ENCODE measurements around the gene TEX14. TPM values are rescaled to one million over a fixed set of nuclear protein-coding genes. Genes with fewer than 3 reads are reported as not detected.

The TEX14 gene
- polyA plus RNA-seq, 1 donor from 2014 or later: not detected

GRCh38 chr17:58580671-58581070 is 111.2 kb downstream of the TEX14 start:
- no peaks in the 10 kb centered on the region for H3K36me3 Mint-ChIP-seq
- peaks cover 0 to 2% (median 1%) of the 10 kb centered on the region in 3 donors for H3K4me1 Mint-ChIP-seq
- H3K4me3 Mint-ChIP-seq: no peak overlapping the region
- H3K9me3 Mint-ChIP-seq: no peaks in the 10 kb centered on the region
- H3K27ac Mint-ChIP-seq: no peak overlapping the region
- H3K27me3 Mint-ChIP-seq: no peaks in the 10 kb centered on the region

- no peaks in the 10 kb centered on the region for H3K36me3 Mint-ChIP-seq
- no peaks in the 10 kb centered on the region for H3K9me3 Mint-ChIP-seq
- peaks cover 0 to 2% (median 1%) of the 10 kb centered on the region in 3 donors for H3K4me1 Mint-ChIP-seq
- H3K4me3 Mint-ChIP-seq: no peak overlapping the region
- H3K27ac Mint-ChIP-seq: no peak overlapping the region
- H3K27me3 Mint-ChIP-seq: no peaks in the 10 kb centered on the region
These were observed 114.1 kb downstream of the TEX14 start for GRCh38 chr17:58577696-58578095.

GRCh38 chr17:58576679-58577367 is 115.0 kb downstream of the TEX14 start:
- no peak overlapping the region for H3K4me3 Mint-ChIP-seq
- H3K4me1 Mint-ChIP-seq: peaks cover 0 to 2% (median 1%) of the 10 kb centered on the region in 3 donors
- no peaks in the 10 kb centered on the region for H3K36me3 Mint-ChIP-seq
- no peaks in the 10 kb centered on the region for H3K27me3 Mint-ChIP-seq
- H3K27ac Mint-ChIP-seq: no peak overlapping the region
- H3K9me3 Mint-ChIP-seq: no peaks in the 10 kb centered on the region

- Mint-ChIP-seq H3K4me3 (no peak overlapping the region), H3K27me3 (no peaks in the 10 kb centered on the region), H3K27ac (no peak overlapping the region), H3K4me1 (peaks cover 0 to 2% (median 1%) of the 10 kb centered on the region in 3 donors), H3K36me3 (no peaks in the 10 kb centered on the region), H3K9me3 (no peaks in the 10 kb centered on the region)
These were observed 116.3 kb downstream of the TEX14 start for GRCh38 chr17:58575511-58575910.

- H3K36me3 Mint-ChIP-seq: no peaks in the 10 kb centered on the region
- H3K4me1 Mint-ChIP-seq: peaks cover 0 to 2% (median 1%) of the 10 kb centered on the region in 3 donors
- H3K27me3 Mint-ChIP-seq: no peaks in the 10 kb centered on the region
- H3K27ac Mint-ChIP-seq: no peak overlapping the region
- no peak overlapping the region for H3K4me3 Mint-ChIP-seq
- H3K9me3 Mint-ChIP-seq: no peaks in the 10 kb centered on the region
These were observed 117.8 kb downstream of the TEX14 start for GRCh38 chr17:58574025-58574424.

- Mint-ChIP-seq H3K4me1 (peaks cover 0 to 2% (median 1%) of the 10 kb centered on the region in 3 donors), H3K27me3 (no peaks in the 10 kb centered on the region), H3K4me3 (no peak overlapping the region), H3K9me3 (no peaks in the 10 kb centered on the region), H3K36me3 (no peaks in the 10 kb centered on the region), H3K27ac (peak overlapping the region in 1 of 3 donors; percentile 14)
These were observed 119.0 kb downstream of the TEX14 start for GRCh38 chr17:58572846-58573245.

GRCh38 chr17:58570758-58571157 is 121.1 kb downstream of the TEX14 start:
- Mint-ChIP-seq H3K27me3 (no peaks in the 10 kb centered on the region), H3K36me3 (no peaks in the 10 kb centered on the region), H3K4me3 (no peak overlapping the region), H3K27ac (no peak overlapping the region), H3K4me1 (no peaks in the 10 kb centered on the region), H3K9me3 (no peaks in the 10 kb centered on the region)

- Mint-ChIP-seq H3K4me3 (no peak overlapping the region), H3K27ac (no peak overlapping the region), H3K4me1 (no peaks in the 10 kb centered on the region), H3K9me3 (no peaks in the 10 kb centered on the region), H3K36me3 (no peaks in the 10 kb centered on the region), H3K27me3 (no peaks in the 10 kb centered on the region)
These were observed 122.6 kb downstream of the TEX14 start for GRCh38 chr17:58569196-58569595.

- Mint-ChIP-seq H3K27ac (no peak overlapping the region), H3K4me3 (no peak overlapping the region)
These were observed 123.6 kb downstream of the TEX14 start for GRCh38 chr17:58568044-58568799.

GRCh38 chr17:58565389-58566311 is 126.2 kb downstream of the TEX14 start:
- Mint-ChIP-seq H3K4me3 (no peak overlapping the region), H3K9me3 (no peaks in the 10 kb centered on the region), H3K36me3 (no peaks in the 10 kb centered on the region), H3K27me3 (peaks cover 1% of the 10 kb centered on the region), H3K4me1 (no peaks in the 10 kb centered on the region), H3K27ac (no peak overlapping the region)

More at GRCh38 chr17:58568044-58568799, 123.6 kb downstream of the TEX14 start:
- H3K9me3 Mint-ChIP-seq: no peaks in the 10 kb centered on the region
- H3K36me3 Mint-ChIP-seq: no peaks in the 10 kb centered on the region
- no peaks in the 10 kb centered on the region for H3K4me1 Mint-ChIP-seq
- peaks cover 1% of the 10 kb centered on the region for H3K27me3 Mint-ChIP-seq

GRCh38 chr17:58564971-58565370 is 126.9 kb downstream of the TEX14 start:
- Mint-ChIP-seq H3K4me1 (no peaks in the 10 kb centered on the region), H3K36me3 (no peaks in the 10 kb centered on the region), H3K27ac (no peak overlapping the region), H3K4me3 (no peak overlapping the region), H3K27me3 (peaks cover 1% of the 10 kb centered on the region), H3K9me3 (no peaks in the 10 kb centered on the region)

GRCh38 chr17:58564243-58564642 is 127.6 kb downstream of the TEX14 start:
- no peak overlapping the region for H3K27ac Mint-ChIP-seq
- H3K36me3 Mint-ChIP-seq: no peaks in the 10 kb centered on the region
- H3K4me3 Mint-ChIP-seq: no peak overlapping the region
- no peaks in the 10 kb centered on the region for H3K9me3 Mint-ChIP-seq
- peaks cover 0 to 4% (median 0%) of the 10 kb centered on the region in 3 donors for H3K4me1 Mint-ChIP-seq
- peaks cover 1% of the 10 kb centered on the region for H3K27me3 Mint-ChIP-seq

- peaks cover 1% of the 10 kb centered on the region for H3K27me3 Mint-ChIP-seq
- H3K4me3 Mint-ChIP-seq: no peak overlapping the region
- H3K36me3 Mint-ChIP-seq: no peaks in the 10 kb centered on the region
- no peak overlapping the region for H3K27ac Mint-ChIP-seq
- no peaks in the 10 kb centered on the region for H3K9me3 Mint-ChIP-seq
- H3K4me1 Mint-ChIP-seq: peaks cover 10 to 14% (median 11%) of the 10 kb centered on the region in 3 donors
These were observed 131.3 kb downstream of the TEX14 start for GRCh38 chr17:58560511-58560910.

- no peaks in the 10 kb centered on the region for H3K36me3 Mint-ChIP-seq
- no peaks in the 10 kb centered on the region for H3K27me3 Mint-ChIP-seq
- H3K4me1 Mint-ChIP-seq: peaks cover 18 to 25% (median 22%) of the 10 kb centered on the region in 3 donors
- no peaks in the 10 kb centered on the region for H3K9me3 Mint-ChIP-seq
- no peak overlapping the region for H3K4me3 Mint-ChIP-seq
- no peak overlapping the region for H3K27ac Mint-ChIP-seq
These were observed 133.9 kb downstream of the TEX14 start for GRCh38 chr17:58557981-58558380.

- no peaks in the 10 kb centered on the region for H3K27me3 Mint-ChIP-seq
- peaks cover 18 to 30% (median 27%) of the 10 kb centered on the region in 3 donors for H3K4me1 Mint-ChIP-seq
- H3K36me3 Mint-ChIP-seq: no peaks in the 10 kb centered on the region
- H3K27ac Mint-ChIP-seq: peak overlapping the region in 1 of 3 donors; percentile 86
- peak overlapping the region; percentile 7 to 81 (median 66) for H3K4me3 Mint-ChIP-seq
- H3K9me3 Mint-ChIP-seq: peaks cover 0 to 2% (median 0%) of the 10 kb centered on the region in 3 donors
These were observed 135.0 kb downstream of the TEX14 start for GRCh38 chr17:58556833-58557250.

Data from IgD-negative memory B cell (primary cell).